WTC11 (cell line): ENCODE data around the gene PADI6. TPM values are rescaled to one million over a fixed set of nuclear protein-coding genes. Genes with fewer than 3 reads are reported as not detected.

Source experiments
- ATAC-seq: fragments of 200-7000 bp; cut with Tn5 transposase; 2 replicates; pipeline ENCODE4 v1.10.0; 2021; ENCODE audit warnings: mild to moderate bottlenecking, moderate library complexity
- CTCF ChIA-PET: fragments of 300-600 bp; sonication (Branson Sonifier 250); formaldehyde crosslinking; loops from one replicate; lab custom pipeline; 2021; ENCODE audit warnings: antibody characterized with exemption; lab: Charles Lee
- POLR2A ChIA-PET: fragments of 350-600 bp; sonication (Branson Sonifier 250); formaldehyde crosslinking; loops from one replicate; lab custom pipeline; 2021; ENCODE audit warnings: antibody characterized with exemption; lab: Charles Lee
- DNase-seq: peaks from one replicate; pipeline ENCODE4 v3.0.0; 2021; ENCODE audit warnings: low spot score
- H3K27ac Mint-ChIP-seq: 2 replicates; pipeline ENCODE4 v1.8.0; 2021; ENCODE audit warnings: mixed read lengths
- H3K27me3 Mint-ChIP-seq: 2 replicates; pipeline ENCODE4 v1.8.0; 2021; ENCODE audit warnings: low read depth, mild to moderate bottlenecking, moderate library complexity, mixed read lengths
- H3K36me3 Mint-ChIP-seq: 2 replicates; pipeline ENCODE4 v1.8.0; 2021; ENCODE audit warnings: mixed read lengths
- H3K4me1 Mint-ChIP-seq: 2 replicates; pipeline ENCODE4 v1.8.0; 2022; ENCODE audit warnings: mixed read lengths
- H3K4me3 Mint-ChIP-seq: 2 replicates; pipeline ENCODE4 v1.8.0; 2021; ENCODE audit warnings: mild to moderate bottlenecking, moderate library complexity, mixed read lengths
- H3K9me3 Mint-ChIP-seq: 2 replicates; pipeline ENCODE4 v1.8.0; 2021; ENCODE audit warnings: mixed read lengths
- AR ChIP-seq: fragments of 250-450 bp; sonication (Bioruptor Pico); IDR thresholded peaks from 2 replicates; pipeline ENCODE4 v1.9.0; 2021; ENCODE audit warnings: mild to moderate bottlenecking
- ATF2 ChIP-seq: sonication (generic); formaldehyde crosslinking; IDR thresholded peaks from 2 replicates; pipeline ENCODE4 v1.8.1; 2022; ENCODE audit warnings: low read depth, missing genetic modification reagents, borderline replicate concordance
- ATF3 ChIP-seq: sonication (generic); formaldehyde crosslinking; conservative IDR thresholded peaks from 2 replicates; pipeline ENCODE4 v1.8.1; 2022; ENCODE audit warnings: mild to moderate bottlenecking, missing genetic modification reagents
- CREM ChIP-seq: sonication (generic); formaldehyde crosslinking; IDR thresholded peaks from 2 replicates; pipeline ENCODE4 v1.8.1; 2022; ENCODE audit warnings: mild to moderate bottlenecking, missing genetic modification reagents, moderate library complexity
- E2F1 ChIP-seq: sonication (generic); formaldehyde crosslinking; IDR thresholded peaks from 2 replicates; pipeline ENCODE4 v1.8.0; 2022; ENCODE audit warnings: mild to moderate bottlenecking, missing genetic modification reagents
- E2F4 ChIP-seq: sonication (generic); formaldehyde crosslinking; IDR thresholded peaks from 2 replicates; pipeline ENCODE4 v1.8.1; 2022; ENCODE audit warnings: low read depth, mild to moderate bottlenecking, moderate library complexity, missing genetic modification reagents, borderline replicate concordance
- ETV6 ChIP-seq: sonication (generic); formaldehyde crosslinking; IDR thresholded peaks from 2 replicates; pipeline ENCODE4 v1.8.1; 2022; ENCODE audit warnings: mild to moderate bottlenecking, missing genetic modification reagents
- FOXK1 ChIP-seq: sonication (generic); formaldehyde crosslinking; IDR thresholded peaks from 2 replicates; pipeline ENCODE4 v1.8.0; 2022; ENCODE audit warnings: mild to moderate bottlenecking, moderate library complexity, missing genetic modification reagents
- GRHL2 ChIP-seq: fragments of 250-450 bp; sonication (Bioruptor Pico); IDR thresholded peaks from 2 replicates; pipeline ENCODE4 v1.8.0; 2022; ENCODE audit warnings: mild to moderate bottlenecking, moderate library complexity; ENCODE audit not compliant: insufficient replicate concordance, severe bottlenecking
- MLX ChIP-seq: sonication (generic); formaldehyde crosslinking; IDR thresholded peaks from 2 replicates; pipeline ENCODE4 v1.8.1; 2023; ENCODE audit warnings: mild to moderate bottlenecking, missing genetic modification reagents, moderate library complexity
- MXD4 ChIP-seq: fragments of 250-450 bp; sonication (Bioruptor Pico); IDR thresholded peaks from 2 replicates; pipeline ENCODE4 v1.8.0; 2021; ENCODE audit warnings: mild to moderate bottlenecking, moderate library complexity, borderline replicate concordance
- NFYB ChIP-seq: sonication (generic); formaldehyde crosslinking; conservative IDR thresholded peaks from 2 replicates; pipeline ENCODE4 v1.8.0; 2022; ENCODE audit warnings: low read depth, missing genetic modification reagents
- SMAD3 ChIP-seq: sonication (generic); formaldehyde crosslinking; IDR thresholded peaks from 2 replicates; pipeline ENCODE4 v1.8.0; 2022; ENCODE audit warnings: missing genetic modification reagents, mild to moderate bottlenecking, borderline replicate concordance
- TEAD1 ChIP-seq: sonication (generic); formaldehyde crosslinking; IDR thresholded peaks from 2 replicates; pipeline ENCODE4 v1.8.0; 2022; ENCODE audit warnings: mild to moderate bottlenecking, missing genetic modification reagents
- ZNF219 ChIP-seq: sonication (generic); formaldehyde crosslinking; IDR thresholded peaks from 2 replicates; pipeline ENCODE4 v1.8.0; 2023; ENCODE audit warnings: missing genetic modification reagents, mild to moderate bottlenecking, borderline replicate concordance
- ZNF396 ChIP-seq: fragments of 250-450 bp; sonication (Bioruptor Pico); IDR thresholded peaks from 2 replicates; pipeline ENCODE4 v1.8.0; 2021; ENCODE audit warnings: mild to moderate bottlenecking, moderate library complexity, borderline replicate concordance
- total RNA-seq: library from RNA; stranded (reverse); gene quantifications from 3 replicates; pipeline ENCODE4 v1.2.3, GENCODE V29; 2021

Gene PADI6
- total RNA-seq, 1 experiment from 2014 or later, result not detected

GRCh38 chr1:17397910-17398695 lies 26.1 kb downstream of the PADI6 start (continued):
- TF ChIP-seq ATF3 (CRISPR knock-in tag), result no peak
- no peak for TF ChIP-seq FOXK1

GRCh38 chr1:17400725-17401341 lies 28.8 kb downstream of the PADI6 start:
- Mint-ChIP-seq H3K36me3 (no peaks in the 10 kb centered on the region), H3K4me1 (peaks cover 25% of the 10 kb centered on the region), H3K4me3 (no peak overlapping the region), H3K27ac (0 out of 2 replicates have a peak overlapping the region, but pooled peaks have one; percentile 3), H3K27me3 (no peaks in the 10 kb centered on the region), H3K9me3 (no peaks in the 10 kb centered on the region)
- ChIA-PET POLR2A (interaction anchor here (0.6 kb wide), 1 partner anchor 271 kb away, joined by 3 read pairs; no protein-coding TSS in a partner anchor), CTCF (interaction anchor here (1.1 to 1.5 kb wide), 3 partner anchors 29 to 276 kb away, joined by 3 read pairs; no protein-coding TSS in a partner anchor)
- ATAC-seq, result peak; percentile 21
- TF ChIP-seq E2F1 (CRISPR knock-in tag) (no peak), ATF3 (CRISPR knock-in tag) (no peak), MLX (CRISPR knock-in tag) (no peak), TEAD1 (CRISPR knock-in tag) (no peak), ETV6 (CRISPR knock-in tag) (no peak), ZNF396 (CRISPR knock-in tag) (no peak), E2F4 (CRISPR knock-in tag) (no peak), GRHL2 (no peak), MXD4 (CRISPR knock-in tag) (no peak), CREM (CRISPR knock-in tag) (no peak), ATF2 (CRISPR knock-in tag) (no peak), SMAD3 (CRISPR knock-in tag) (no peak), NFYB (CRISPR knock-in tag) (no peak), AR (CRISPR knock-in tag) (no peak), ZNF219 (CRISPR knock-in tag) (no peak)
- no peak for DNase-seq
